MCF 10A (cell line): ENCODE measurements around the gene LRRK1. TPM values are rescaled to one million over a fixed set of nuclear protein-coding genes. Genes with fewer than 3 reads are reported as not detected.

ENCODE experiments used
- BruUV-seq: library from RNA; stranded (reverse); fragments of 400-500 nt; replicated peaks from 2 replicates; lab custom pipeline; 2021; lab: Mats Ljungman, UMichigan
- CTCF ChIA-PET: fragments of 300-600 bp; sonication (Branson Sonifier 250); formaldehyde crosslinking; extraction: SDS; loops from one replicate; lab custom pipeline; 2021; ENCODE audit warnings: antibody characterized with exemption, inconsistent platforms; lab: Yijun Ruan, JAX
- POLR2A ChIA-PET: fragments of 300-600, 350-650 bp; sonication (Branson Sonifier 250); formaldehyde crosslinking; extraction: SDS; loops from one replicate; lab custom pipeline; 2020; ENCODE audit warnings: antibody characterized with exemption, inconsistent platforms; lab: Yijun Ruan, JAX
- DNase-seq: peaks from one replicate; pipeline ENCODE4 v3.0.0-alpha.2; 2018; ENCODE audit not compliant: unreplicated experiment
- H3K27ac Mint-ChIP-seq: one replicate; pipeline ENCODE4 v1.8.0; 2022; ENCODE audit warnings: mild to moderate bottlenecking, low read depth, mixed read lengths; ENCODE audit not compliant: unreplicated experiment
- H3K27me3 Mint-ChIP-seq: one replicate; pipeline ENCODE4 v1.8.0; 2022; ENCODE audit warnings: mixed read lengths; ENCODE audit not compliant: insufficient read depth, unreplicated experiment
- H3K36me3 Mint-ChIP-seq: one replicate; pipeline ENCODE4 v1.8.0; 2022; ENCODE audit warnings: mild to moderate bottlenecking, moderate library complexity, mixed read lengths; ENCODE audit not compliant: insufficient read depth, unreplicated experiment
- H3K4me1 Mint-ChIP-seq: one replicate; pipeline ENCODE4 v1.8.0; 2022; ENCODE audit warnings: mixed read lengths; ENCODE audit not compliant: insufficient read depth, unreplicated experiment
- H3K4me3 Mint-ChIP-seq: one replicate; pipeline ENCODE4 v1.8.0; 2022; ENCODE audit warnings: mild to moderate bottlenecking, moderate library complexity, mixed read lengths; ENCODE audit not compliant: unreplicated experiment
- H3K9me3 Mint-ChIP-seq: one replicate; pipeline ENCODE4 v1.8.0; 2022; ENCODE audit warnings: mixed read lengths; ENCODE audit not compliant: unreplicated experiment
- intact Hi-C: fragments of 100-400 bp; cut with micrococcal nuclease; formaldehyde crosslinking; loops from 2 replicates; pipeline ENCODE4 v1.14.1; 2022
- total RNA-seq: library from RNA; stranded (reverse); gene quantifications from 2 replicates; pipeline ENCODE4 v1.2.3, GENCODE V29; 2022
- TF ChIP-seq, protein P1 (sequence below): fragments of 200-600 bp; IDR thresholded peaks from one replicate; pipeline ENCODE4 v1.8.0; 2022; ENCODE audit warnings: antibody characterized with exemption, mild to moderate bottlenecking; ENCODE audit not compliant: unreplicated experiment

LRRK1 gene
- total RNA-seq, 1 experiment from 2014 or later = 15.4 TPM

DNA sequence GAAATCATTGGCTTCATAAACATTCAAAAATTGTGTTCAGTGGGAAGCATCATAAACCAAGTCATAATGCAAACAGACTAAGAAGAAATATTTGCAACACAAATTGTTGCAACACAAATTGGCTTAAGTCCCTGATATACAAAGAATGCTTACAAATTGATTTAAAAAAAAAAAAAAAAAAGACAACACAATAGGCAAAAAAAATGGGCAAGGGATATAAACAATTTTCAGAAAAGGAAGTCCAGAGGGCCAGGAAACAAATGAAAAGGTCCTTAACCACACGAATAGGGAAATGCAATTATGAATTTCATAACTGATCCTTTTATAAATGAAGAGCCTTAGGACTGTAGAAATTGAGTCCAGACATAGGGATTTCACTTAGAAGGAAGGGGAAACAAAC is 98.9 kb downstream of the LRRK1 start:
- H3K9me3 Mint-ChIP-seq = no peaks in the 10 kb centered on the region
- ChIA-PET POLR2A (interaction anchor here (0.6 kb wide), 1 partner anchor 195 kb away, joined by 4 read pairs; no protein-coding TSS in a partner anchor), CTCF (interaction anchor here (2.0 to 2.8 kb wide), 2 partner anchors 10 to 240 kb away, joined by 12 to 16 read pairs; no protein-coding TSS in a partner anchor)
- peak; percentile 45 for DNase-seq
- TF ChIP-seq, protein P1, sequence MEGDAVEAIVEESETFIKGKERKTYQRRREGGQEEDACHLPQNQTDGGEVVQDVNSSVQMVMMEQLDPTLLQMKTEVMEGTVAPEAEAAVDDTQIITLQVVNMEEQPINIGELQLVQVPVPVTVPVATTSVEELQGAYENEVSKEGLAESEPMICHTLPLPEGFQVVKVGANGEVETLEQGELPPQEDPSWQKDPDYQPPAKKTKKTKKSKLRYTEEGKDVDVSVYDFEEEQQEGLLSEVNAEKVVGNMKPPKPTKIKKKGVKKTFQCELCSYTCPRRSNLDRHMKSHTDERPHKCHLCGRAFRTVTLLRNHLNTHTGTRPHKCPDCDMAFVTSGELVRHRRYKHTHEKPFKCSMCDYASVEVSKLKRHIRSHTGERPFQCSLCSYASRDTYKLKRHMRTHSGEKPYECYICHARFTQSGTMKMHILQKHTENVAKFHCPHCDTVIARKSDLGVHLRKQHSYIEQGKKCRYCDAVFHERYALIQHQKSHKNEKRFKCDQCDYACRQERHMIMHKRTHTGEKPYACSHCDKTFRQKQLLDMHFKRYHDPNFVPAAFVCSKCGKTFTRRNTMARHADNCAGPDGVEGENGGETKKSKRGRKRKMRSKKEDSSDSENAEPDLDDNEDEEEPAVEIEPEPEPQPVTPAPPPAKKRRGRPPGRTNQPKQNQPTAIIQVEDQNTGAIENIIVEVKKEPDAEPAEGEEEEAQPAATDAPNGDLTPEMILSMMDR = no peak
- H3K4me1 Mint-ChIP-seq = no peaks in the 10 kb centered on the region
- no peak overlapping the region for H3K27ac Mint-ChIP-seq
- H3K36me3 Mint-ChIP-seq = peaks cover 21% of the 10 kb centered on the region
- BruUV-seq = no TSS peak
- intact Hi-C loops = loop anchor here (5.0 kb wide), 1 partner anchor 69 kb away; no protein-coding TSS in a partner anchor
- H3K27me3 Mint-ChIP-seq = no peaks in the 10 kb centered on the region
- H3K4me3 Mint-ChIP-seq = no peak overlapping the region

DNA sequence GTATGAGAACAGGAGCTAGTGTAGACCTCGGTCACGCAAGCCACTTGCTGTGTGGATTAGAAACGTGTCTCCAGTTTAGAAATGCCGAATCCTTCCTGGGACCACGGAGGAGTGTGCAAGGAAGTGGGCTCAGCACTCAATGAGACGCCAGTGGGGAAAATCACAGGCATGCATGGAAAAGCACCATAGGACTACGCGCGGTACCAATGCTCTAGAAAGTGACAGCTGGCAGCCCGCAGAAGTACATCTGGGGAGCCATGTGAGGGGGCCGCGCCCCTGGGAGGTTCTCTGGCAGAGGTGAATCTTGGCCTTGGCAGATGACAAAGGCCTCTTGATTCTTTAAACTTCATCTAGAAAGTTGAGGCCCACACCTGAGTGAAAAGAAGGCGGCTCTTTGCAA is 99.3 kb downstream of the LRRK1 start:
- no peaks in the 10 kb centered on the region for H3K9me3 Mint-ChIP-seq
- DNase-seq = no peak
- no peak overlapping the region for H3K27ac Mint-ChIP-seq
- POLR2A ChIA-PET = interaction anchor here (0.6 kb wide), 1 partner anchor 195 kb away, joined by 4 read pairs; no protein-coding TSS in a partner anchor
- CTCF ChIA-PET = interaction anchor here (2.0 to 2.8 kb wide), 2 partner anchors 10 to 240 kb away, joined by 12 to 16 read pairs; no protein-coding TSS in a partner anchor
- intact Hi-C loops = loop anchor here (5.0 kb wide), 1 partner anchor 69 kb away; no protein-coding TSS in a partner anchor
- TF ChIP-seq, protein P1 = no peak
- peaks cover 21% of the 10 kb centered on the region for H3K36me3 Mint-ChIP-seq
- BruUV-seq = no TSS peak
- H3K4me1 Mint-ChIP-seq = no peaks in the 10 kb centered on the region
- no peaks in the 10 kb centered on the region for H3K27me3 Mint-ChIP-seq
- H3K4me3 Mint-ChIP-seq = no peak overlapping the region

DNA sequence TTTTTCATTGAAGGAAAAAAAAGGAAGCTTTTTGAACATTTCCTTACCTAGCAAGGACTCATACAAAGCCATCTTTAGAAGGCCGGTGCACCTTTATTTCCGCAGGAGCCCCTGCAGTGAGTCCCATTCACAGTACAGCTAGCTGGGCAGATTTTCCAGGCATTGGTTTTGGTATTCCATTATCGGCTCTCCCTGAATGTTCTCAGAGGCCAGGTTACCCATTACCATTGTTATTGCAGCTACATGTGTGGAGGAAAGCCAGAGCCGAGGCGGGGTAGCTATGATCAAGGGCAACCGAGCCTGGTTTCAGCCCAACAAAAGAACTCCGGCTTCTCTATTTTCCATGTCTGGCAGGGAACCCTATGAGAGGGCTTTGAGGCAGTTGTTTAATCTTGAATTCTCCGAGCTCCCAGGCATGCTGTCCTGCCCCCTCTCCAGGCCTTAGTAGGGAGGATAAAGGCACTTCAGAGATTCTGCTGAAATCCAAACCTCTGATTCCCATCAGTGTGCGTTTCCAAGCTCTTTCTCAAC is 100.3 kb downstream of the LRRK1 start:
- no peak for DNase-seq
- peaks cover 11% of the 10 kb centered on the region for H3K36me3 Mint-ChIP-seq
- no TSS peak for BruUV-seq
- H3K9me3 Mint-ChIP-seq = no peaks in the 10 kb centered on the region
- POLR2A ChIA-PET = interaction anchor here (0.6 to 1.5 kb wide), 2 partner anchors 232 to 306 kb away, joined by 3 read pairs; partner anchors contain the start of gene CHSY1
- no peaks in the 10 kb centered on the region for H3K27me3 Mint-ChIP-seq
- TF ChIP-seq, protein P1 = no peak
- intact Hi-C loops = loop anchor here (5.0 kb wide), 1 partner anchor 68 kb away; no protein-coding TSS in a partner anchor
- no peak overlapping the region for H3K4me3 Mint-ChIP-seq
- no peaks in the 10 kb centered on the region for H3K4me1 Mint-ChIP-seq
- H3K27ac Mint-ChIP-seq = no peak overlapping the region
- CTCF ChIA-PET = interaction anchor here (0.6 to 2.8 kb wide), 5 partner anchors 11 to 812 kb away, joined by 3 to 16 read pairs (median 3); no protein-coding TSS in a partner anchor

DNA sequence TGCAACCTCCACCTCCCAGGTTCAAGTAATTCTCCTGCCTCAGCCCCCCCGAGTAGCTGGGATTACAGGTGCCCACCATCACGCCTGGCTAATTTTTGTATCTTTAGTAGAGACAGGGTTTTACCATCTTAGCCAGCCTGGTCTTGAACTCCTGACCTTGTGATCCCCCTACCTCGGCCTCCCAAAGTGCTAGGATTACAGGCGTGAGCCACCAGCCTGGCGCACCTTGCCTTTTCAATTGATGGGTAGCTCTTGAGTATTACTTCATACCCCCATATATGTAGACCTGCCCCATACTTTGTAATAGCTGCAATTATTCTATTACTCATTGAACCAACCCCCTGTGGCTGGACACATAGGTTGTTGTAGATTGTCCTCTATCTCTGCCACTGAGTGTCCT is 101.3 kb downstream of the LRRK1 start:
- CTCF ChIA-PET = interaction anchor here (0.6 to 4.1 kb wide), 4 partner anchors 12 to 238 kb away, joined by 3 to 23 read pairs (median 10); no protein-coding TSS in a partner anchor
- POLR2A ChIA-PET = interaction anchor here (1.5 kb wide), 1 partner anchor 231 kb away, joined by 3 read pairs; the partner anchor contains the start of gene CHSY1
- no peaks in the 10 kb centered on the region for H3K4me1 Mint-ChIP-seq
- TF ChIP-seq, protein P1 = no peak
- no peaks in the 10 kb centered on the region for H3K9me3 Mint-ChIP-seq
- intact Hi-C loops = no loop called here
- no peak overlapping the region for H3K4me3 Mint-ChIP-seq
- DNase-seq = no peak
- no TSS peak for BruUV-seq
- H3K27ac Mint-ChIP-seq = no peak overlapping the region
- peaks cover 7% of the 10 kb centered on the region for H3K36me3 Mint-ChIP-seq
- H3K27me3 Mint-ChIP-seq = no peaks in the 10 kb centered on the region
